NK-92 (cell line): Measurements from ENCODE around the gene EEF1B2.
"Not testable (repeated sequence)": the region's sequence is repeated elsewhere in the genome, so short reads cannot be mapped to it uniquely, and the experiment has no call there.

ENCODE experiments used
- DNase-seq: peaks from one replicate; lab custom pipeline; 2025; ENCODE audit not compliant: unreplicated experiment; lab: John Stamatoyannopoulos, UW

Gene EEF1B2

DNA sequence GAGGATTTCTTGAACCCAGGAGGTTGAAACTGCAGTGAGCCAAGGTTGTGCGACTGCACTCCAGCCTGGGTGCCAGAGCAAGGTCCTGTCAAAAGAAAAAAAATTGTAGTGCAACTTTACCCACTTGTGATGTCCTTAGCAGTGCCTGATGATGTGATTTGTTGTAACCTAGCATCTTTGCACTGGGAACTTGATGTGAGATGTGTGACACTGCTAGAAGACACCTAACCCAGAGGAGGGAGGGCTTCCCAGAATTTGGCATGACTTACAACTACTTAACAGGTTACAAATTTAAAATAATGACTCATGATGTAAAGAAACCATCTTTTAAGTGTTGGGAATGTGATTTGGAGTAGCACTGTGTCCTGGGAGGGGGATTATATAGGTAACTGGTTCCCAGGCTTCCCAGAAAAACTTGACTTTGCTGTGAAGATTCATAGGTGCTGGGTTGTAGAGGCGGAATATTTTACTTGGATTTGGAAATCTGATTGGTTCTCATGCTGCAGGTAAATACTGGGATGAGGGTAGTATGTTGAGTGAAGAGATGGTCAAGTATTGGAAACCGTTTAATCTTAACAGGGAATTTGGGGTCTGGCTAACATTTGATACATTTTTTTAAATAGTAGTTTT, 3.7 kb downstream of the EEF1B2 start:
- DNase-seq = no peak

DNA sequence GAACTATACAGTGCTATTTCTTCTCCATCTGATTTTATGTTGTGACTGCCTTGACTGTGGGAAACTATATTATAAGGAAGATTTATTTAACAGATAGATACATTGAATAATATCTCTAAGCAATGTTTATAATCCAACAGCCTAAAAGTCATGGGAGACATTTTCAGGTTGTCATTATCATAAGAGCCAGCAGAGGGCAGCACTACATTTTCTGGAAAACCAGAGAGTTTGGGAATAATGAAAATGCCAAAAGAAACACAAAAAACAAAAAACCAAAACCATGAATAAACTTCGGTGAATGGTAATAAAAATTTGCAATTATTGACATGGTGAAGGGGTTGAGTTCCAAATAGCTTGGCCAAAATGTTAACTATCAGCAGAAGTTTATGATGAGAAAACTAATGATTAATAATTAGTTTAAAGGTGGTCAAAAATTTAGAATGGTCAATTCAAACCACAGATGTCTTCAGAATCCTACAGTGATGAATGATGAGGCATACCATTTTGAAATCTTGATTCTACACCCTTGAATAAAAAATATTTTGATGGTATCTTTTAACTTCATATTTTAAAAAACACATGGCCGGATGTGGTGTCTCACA, 4.7 kb downstream of the EEF1B2 start:
- DNase-seq = no peak

DNA sequence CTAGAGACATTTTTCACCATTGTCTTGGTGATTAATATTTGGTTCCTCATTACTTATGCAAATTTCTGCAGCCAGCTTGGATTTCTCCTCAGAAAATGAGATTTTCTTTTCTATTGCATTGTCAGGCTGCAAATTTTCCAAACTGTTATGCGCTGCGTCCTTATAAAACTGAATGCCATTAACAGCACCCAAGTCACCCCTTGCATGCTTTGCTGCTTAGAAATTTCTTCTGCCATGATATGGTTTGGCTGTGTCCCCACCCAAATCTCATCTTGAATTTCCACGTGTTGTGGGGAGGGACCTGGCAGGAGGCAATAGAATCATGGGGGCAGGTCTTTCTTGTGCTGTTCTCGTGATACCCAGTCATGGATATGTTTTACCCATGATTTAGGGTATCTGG, 8.5 kb downstream of the EEF1B2 start:
- DNase-seq = not testable (repeated sequence)

DNA sequence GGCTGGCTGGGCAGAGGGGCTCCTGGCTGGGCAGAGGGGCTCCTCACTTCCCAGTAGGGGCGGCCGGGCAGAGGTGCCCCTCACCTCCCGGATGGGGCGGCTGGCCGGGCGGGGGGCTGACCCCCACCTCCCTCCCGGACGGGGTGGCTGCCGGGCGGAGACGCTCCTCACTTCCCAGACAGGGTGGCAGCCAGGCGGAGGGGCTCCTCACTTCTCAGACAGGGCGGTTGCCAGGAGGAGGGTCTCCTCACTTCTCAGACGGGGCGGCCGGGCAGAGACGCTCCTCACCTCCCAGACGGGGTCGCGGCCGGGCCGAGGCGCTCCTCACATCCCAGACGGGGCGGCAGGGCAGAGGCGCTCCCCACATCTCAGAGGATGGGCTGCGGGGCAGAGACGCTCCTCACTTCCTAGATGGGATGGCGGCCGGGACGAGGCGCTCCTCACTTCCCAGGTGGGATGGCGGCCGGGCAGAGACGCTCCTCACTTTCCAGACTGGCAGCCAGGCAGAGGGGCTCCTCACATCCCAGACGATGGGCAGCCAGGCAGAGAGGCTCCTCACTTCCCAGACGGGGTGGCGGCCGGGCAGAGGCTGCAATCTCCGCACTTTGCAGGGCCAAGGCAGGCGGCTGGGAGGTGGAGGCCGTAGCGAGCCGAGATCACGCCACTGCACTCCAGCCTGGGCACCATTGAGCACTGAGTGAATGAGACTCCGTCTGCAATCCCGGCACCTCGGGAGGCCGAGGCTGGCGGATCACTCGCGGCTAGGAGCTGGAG, 12.1 kb downstream of the EEF1B2 start:
- DNase-seq = not testable (repeated sequence)

DNA sequence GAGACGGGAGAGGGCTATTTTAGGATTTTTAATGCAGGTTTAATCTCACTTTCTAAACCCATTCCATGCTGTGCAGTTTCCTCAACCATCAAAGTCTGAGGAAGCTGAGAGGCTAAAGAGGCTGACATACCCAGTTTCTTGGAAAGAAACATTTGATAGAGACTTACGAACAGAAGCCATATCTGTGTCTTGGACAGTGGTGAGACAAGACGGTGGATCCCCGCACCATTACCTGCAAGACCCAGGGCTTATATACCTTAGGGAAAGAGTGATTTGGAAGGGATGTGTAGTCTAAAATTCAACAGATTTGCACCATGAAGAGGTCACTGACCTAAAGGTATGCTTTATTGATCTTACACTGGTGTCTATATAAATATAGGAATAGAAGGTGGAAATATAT, 13.5 kb downstream of the EEF1B2 start:
- no peak for DNase-seq

DNA sequence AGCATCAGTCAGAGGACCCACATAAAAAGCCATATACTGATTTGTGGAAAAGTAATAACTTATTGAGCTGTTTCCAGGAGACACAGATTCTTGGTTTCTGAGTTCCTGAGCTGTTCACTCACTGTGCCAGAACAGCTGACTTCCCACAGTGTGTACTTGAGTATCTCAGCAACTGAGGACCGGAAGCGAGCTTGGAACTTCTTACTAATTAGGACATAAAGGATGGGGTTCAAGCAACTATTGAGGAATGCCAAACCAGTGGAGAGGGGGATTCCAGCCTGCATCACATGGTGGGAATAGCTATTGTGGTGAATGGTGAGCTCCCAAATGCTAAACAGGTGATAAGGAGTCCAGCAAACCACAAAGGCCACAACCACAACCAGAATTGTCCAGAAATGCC, 16.4 kb downstream of the EEF1B2 start:
- DNase-seq = no peak

DNA sequence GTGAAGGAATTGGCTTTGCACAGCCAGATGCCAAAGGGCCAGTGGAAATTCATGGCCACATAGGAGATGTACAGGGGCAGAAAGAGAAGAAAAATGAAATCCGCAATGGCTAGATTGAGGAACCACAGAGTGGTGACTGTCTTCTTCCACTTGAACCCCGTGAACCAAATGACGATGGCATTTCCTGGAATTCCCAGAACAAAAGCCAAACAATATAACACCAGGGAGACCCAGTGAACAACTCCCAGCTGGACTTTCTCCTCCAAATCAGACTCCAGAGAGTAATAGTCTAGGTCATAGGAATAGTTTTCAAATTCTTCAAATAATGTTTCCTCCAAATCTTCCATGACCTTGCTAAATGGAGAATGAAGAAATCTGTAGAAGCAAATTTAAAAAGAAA, 17.2 kb downstream of the EEF1B2 start:
- no peak for DNase-seq

DNA sequence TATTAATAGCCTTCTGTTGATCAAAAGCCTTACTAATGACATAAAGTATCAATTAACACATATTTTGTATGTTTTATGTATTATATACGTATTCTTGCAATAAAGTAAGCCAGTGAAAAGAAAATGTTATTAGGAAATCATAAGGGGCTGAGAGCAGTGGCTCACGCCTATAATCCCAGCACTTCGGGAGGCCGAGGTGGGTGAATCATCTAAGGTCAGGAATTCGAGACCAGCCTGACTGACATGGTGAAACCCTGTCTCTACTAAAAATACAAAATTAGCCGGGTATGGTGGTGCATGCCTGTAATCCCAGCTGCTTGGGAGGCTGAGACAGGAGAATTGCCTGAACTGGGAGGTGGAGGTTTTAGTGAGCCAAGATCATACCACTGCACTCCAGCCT, 21.8 kb downstream of the EEF1B2 start:
- DNase-seq = not testable (repeated sequence)

DNA sequence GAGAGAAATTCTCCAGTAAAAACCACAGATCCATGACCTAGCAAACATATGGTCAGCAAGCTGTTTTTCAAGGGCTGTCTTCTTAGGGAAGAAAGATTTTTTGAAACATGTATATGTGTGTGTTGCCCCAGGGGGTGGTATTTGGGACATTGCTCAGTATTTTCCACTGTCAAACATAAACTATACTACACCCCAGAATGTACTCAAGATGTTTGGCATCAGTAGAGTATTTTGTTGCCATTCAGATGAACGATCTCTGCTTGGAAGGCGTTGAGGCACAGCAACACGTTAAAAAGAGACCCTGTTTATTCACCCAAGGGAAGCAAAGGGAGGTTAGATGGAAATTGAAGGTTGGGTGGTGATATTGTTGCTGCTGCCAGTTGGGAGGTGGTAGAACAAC, 30.0 kb downstream of the EEF1B2 start:
- no peak for DNase-seq

DNA sequence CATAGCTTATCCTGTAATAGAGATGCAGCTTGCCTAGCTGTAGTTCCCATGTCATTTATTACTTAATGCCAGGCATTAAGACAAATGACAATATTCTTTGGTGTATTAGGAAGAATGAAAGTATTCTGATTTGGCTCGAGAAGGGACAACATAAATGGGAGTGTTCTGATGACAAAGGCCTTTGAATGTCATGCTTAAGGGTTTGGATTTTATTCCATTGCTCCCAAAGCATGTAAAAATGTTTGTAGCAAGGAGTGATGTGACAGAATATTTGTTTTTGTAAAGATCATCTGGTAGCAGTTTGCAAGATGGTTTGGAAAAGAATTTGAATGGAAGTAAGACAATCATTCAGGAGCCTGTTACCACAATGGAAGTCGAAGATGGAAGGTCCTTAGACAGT, 30.4 kb downstream of the EEF1B2 start:
- no peak for DNase-seq

DNA sequence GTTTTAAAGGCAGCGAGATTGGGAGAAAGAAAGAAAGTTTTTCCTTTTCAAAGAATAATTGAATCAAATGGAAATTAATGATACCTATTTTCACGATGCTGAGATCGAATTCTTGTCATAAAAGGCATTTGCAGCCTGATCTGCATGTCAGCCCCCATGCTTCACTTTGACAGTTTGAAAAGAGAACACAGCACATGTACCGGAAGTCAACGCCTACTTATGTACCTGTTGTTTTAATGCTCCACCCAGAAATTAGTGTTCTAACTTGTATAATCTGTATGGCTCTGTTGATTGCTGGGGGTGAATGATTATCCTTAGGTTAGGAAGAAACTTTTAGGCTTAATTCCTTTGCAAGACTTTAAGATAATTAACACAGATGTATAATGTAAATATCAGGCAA, 31.0 kb downstream of the EEF1B2 start:
- DNase-seq = no peak

DNA sequence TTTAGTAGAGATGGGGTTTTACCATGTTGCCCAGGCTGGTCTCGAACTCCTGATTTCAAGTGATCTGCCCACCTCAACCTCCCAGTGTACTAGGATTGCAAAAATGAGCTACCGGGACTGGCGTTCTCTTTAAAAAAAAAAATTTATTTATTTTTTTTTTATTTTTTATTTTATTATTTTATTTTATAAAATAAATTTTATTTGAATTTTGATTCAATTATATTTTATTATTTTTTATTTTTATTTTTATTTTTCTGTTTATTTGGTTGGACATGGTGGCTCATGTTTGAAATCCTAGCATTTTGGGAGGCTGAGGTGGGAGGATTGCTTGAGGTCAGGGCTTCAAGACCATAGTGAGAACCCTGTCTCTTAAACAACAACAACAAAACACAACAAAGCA, 32.5 kb downstream of the EEF1B2 start:
- DNase-seq = no peak

DNA sequence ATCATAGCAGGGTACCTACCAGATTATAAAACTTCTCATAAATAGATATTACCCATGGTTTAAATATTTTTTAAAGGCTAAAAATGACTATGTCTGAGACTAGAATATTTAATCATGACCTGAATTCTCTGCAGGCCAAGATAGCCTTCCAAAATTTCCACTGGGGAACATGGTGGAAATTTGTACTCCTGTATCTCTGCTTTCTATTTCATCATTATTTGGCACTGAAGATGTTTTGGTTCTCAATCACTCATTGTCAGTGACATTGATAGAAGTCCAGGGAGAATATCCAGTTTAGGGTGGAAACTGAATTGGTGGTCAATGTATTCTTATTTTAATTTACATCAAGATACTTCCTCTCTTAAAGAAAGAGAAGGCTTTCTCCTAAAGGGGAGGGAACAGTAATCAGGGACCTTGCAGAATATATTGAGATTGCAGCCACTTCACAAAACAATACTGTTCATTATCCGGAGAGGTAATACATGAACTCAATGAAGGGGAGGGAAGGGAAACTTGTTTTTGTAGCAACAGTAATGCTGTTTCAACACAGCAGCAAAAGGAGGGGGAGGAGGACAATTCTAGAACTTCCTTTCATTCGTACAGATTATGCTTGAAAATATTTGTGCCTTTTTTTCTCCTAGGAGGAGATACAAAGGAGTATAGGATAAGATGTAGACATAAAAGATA, 34.1 kb downstream of the EEF1B2 start:
- no peak for DNase-seq

DNA sequence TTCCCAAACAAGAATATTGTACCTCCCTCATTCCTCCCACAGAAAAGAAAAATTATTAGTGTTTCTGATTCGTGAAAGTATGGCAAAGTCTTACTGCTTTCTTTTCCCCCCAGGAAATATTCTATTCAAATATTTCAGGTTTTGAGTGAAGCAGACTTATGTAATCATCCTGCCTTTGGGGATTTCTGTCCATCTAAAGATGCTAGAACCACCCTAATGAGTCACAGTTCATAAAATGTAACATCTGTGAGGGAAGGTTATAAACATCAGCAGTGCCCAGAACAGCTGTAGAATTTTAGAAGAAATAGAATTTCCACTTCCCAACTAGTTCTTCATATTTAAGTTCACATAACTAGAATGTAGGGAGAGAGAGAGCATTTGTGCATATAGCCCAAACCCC, 39.0 kb downstream of the EEF1B2 start:
- DNase-seq = no peak

DNA sequence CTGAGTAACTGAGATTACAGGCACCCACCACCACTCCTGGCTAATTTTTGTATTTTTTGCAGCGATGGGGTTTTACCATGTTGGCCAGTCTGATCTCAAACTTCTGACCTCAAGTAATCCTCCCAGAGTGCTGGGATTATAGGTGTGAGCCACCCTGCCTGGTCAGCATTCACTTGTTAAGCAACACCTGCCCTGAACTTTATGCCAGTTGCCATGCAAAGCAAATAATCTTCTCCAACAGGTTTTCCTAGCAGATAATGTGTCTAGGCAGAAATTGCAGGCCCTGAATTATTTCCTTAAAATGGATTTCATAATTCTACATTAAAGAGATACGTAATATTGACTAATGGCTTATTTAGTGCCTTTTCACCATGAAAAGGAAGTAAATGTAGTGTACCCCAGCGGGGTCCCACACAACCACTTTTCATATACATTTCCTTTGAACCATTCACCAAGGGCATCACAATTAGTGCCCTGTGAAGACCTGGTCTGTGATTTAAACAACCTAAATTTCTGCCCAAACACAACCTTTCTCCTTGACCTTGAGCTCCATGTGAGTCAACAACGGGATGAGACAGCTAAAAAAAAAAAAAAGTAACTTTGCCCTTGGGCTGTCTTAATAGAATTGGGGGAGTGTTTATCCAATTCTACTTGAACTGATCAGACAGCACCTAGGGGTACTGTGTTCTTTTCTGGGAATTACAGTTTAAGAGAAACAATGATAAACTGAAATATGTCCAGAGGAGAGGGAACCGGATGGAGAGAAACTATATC, 41.6 kb downstream of the EEF1B2 start:
- DNase-seq = no peak

DNA sequence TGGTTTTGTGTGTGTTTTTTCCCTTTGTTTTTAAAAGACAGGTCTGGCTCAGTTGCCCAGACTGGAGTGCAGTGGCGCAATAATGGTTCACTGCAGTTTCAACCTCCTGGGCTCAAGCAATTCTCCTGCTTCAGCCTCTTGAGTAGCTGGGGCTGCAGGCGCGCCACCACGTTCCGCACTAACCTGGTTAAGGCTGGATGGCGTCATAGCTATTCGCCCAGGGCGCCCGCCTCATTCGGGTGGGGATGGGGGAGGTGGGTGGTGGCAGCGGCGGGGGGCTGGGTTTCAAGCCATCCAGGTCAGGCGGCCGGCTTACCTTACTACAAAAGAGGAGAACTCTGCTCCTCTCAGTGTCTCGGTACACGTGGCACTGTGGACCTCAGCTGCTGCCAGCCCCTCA, 42.8 kb downstream of the EEF1B2 start:
- no peak for DNase-seq

DNA sequence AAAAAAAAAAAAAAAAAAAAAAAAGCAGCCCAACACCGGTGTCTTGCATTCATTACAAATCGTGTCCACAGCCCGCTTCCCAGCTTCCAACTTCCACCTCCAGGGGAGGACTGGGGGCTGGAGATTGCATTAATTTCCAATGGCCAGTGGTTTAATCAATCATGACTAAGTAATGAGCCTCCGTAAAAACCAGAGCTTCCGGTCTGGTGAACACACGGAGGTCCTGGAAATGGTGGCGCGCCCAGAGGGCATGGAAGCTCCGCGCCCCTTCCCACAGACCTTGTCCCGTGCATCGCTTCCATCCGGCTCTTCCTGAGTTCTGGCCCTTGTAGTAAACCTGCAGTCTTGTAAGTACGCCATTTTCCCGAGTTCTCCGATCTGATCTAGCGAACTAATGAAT, 43.6 kb downstream of the EEF1B2 start:
- DNase-seq = no peak

DNA sequence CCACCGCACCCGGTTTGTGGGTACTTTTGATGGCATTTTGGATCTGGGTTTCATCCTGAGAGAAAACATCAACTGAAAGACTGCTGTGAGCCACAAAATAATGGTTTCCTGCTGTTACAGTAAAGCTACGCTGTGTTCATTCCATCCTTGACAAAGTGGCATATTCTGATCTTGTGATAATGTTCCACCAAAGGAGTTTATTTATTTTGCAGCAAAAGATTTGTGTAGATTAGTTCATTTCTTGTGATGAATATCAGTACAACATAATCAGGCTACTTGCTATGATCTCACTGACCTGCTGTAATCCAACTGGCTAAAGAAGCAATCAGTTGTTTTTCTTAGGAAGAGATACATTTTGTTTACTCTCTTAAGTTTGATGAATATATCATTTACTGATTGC, 45.0 kb downstream of the EEF1B2 start:
- DNase-seq = no peak

DNA sequence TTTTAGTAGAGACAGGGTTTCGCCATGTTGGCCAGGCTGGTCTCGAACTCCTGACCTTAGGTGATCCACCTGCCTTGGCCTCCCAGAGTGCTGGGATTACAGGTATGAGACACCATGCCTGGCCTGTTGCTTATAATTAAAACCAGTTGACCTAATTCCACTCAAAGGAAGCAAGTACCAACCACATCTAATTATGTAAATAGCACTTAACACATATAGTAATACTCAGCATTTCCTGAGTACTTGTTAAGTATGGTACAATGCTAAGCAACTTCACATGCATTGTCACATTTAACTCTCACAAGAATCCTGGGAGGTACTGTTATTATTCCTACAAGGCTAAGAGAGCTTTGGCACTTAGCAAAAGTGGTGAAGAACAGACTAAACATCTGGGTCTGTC, 47.6 kb downstream of the EEF1B2 start:
- DNase-seq = not testable (repeated sequence)

DNA sequence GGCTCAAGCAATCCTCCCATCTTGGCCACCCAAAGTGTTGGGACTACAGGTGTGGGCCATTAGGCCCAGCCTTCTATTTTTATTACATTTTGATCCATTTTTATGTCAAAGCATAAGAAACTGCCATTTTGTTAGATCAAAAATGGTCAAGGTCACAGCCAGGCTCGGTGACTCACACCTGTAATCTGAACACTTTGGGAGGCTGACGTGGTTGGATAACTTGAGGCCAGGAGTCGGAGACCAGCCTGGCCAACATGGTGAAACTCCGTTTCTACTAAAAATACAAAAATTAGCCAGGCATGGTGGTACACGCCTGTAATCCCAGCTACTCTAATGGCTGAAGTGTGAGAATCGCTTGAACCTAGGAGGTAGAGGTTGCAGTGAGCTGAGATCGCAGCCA, 49.2 kb downstream of the EEF1B2 start:
- DNase-seq = no peak

DNA sequence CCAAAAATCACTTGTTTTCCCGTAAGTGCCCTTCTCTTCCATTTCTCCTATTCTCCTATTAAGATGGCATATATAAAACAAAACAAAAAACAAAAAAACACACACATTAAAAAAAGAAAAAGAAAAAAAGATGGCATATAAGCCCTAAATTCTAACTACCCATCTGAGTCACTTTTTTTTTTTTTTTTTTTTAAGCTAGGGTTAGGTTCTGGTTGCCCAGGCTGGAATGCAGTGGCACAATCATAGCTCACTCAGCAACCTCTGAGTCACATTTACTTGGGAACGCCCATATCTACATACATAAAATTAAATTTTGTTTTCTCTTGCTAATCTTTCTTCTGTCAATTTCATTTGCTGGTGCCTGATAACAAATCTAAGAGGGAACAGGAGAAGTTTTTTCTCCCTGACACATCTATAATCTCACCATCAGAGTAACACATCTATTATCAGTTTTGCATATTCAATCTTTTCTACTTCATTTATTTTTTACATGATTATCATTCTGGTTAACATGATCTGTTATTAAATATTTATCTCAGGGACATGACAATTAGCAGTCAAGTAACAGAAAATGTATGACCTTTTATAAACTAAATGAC, 52.1 kb downstream of the EEF1B2 start:
- DNase-seq = no peak
